K562 (cell line): ENCODE results near the gene CLASP1. TPM values are rescaled to one million over a fixed set of nuclear protein-coding genes. Genes with fewer than 3 reads are reported as not detected.

Source experiments
- ATAC-seq: fragments of 200-7000 bp; cut with Tn5 transposase; 3 replicates; pipeline ENCODE4 v1.9.1; 2020; ENCODE audit warnings: moderate library complexity
- BruUV-seq: library from RNA; stranded (reverse); fragments of 400-500 nt; replicated peaks from 2 replicates; lab custom pipeline; 2021; lab: Mats Ljungman, UMichigan
- CTCF ChIA-PET: fragments of 300-600 bp; formaldehyde crosslinking; extraction: SDS; loops from one replicate; lab custom pipeline; 2021; ENCODE audit warnings: low intra/inter-chr PET ratio; lab: Yijun Ruan, JAX
- POLR2A ChIA-PET: fragments of 300-600, 350-650 bp; sonication (Branson Sonifier 250); formaldehyde crosslinking; extraction: SDS; loops from one replicate; lab custom pipeline; 2021; ENCODE audit warnings: antibody characterized with exemption, inconsistent platforms; lab: Yijun Ruan, JAX
- DNase-seq, 4 experiments: peaks; one replicate each; pipeline versions ENCODE4 v3.0.0 to v3.0.0-alpha.2; 2011 to 2018; ENCODE audit warnings: low spot score in 3 of 4, mixed read lengths in 3 of 4; ENCODE audit errors: extremely low read depth in 1 of 4
- FAIRE-seq: peaks from 2 replicates; lab custom pipeline; 2011; peaks lifted over from hg19 to GRCh38; lab: Jason Lieb, UNC
- H2AFZ ChIP-seq: 2 replicates; pipeline ENCODE4 v1.6.0; 2011; ENCODE audit warnings: low read depth, low read length, control low read depth, inconsistent platforms
- H3K27ac ChIP-seq: fragments of 200-600 bp; 3 replicates; pipeline ENCODE4 v1.8.0; 2011; ENCODE audit warnings: low read depth, mild to moderate bottlenecking, control low read depth, inconsistent platforms, low read length, moderate library complexity, mixed read lengths; ENCODE audit errors: extremely low read depth
- H3K27me3 ChIP-seq, 2 experiments: fragments of 300-600 bp in 1 of 2; 2 replicates in 1 of 2; 3 replicates in 1 of 2; pipeline versions ENCODE4 v1.6.0 to v1.8.0; 2011; ENCODE audit warnings: inconsistent platforms in 2 of 2, low read length in 2 of 2, mild to moderate bottlenecking in 1 of 2, mixed read lengths in 1 of 2, moderate library complexity in 1 of 2; ENCODE audit not compliant: control insufficient read depth in 2 of 2, insufficient read depth in 2 of 2
- H3K36me3 ChIP-seq: fragments of 300-600 bp; 3 replicates; pipeline ENCODE4 v1.8.0; 2011; ENCODE audit warnings: mild to moderate bottlenecking, low read length, inconsistent platforms; ENCODE audit not compliant: control insufficient read depth, insufficient read depth
- H3K4me1 ChIP-seq, 2 experiments: fragments of 200-600 bp in 1 of 2; replicated peaks in 1 of 2; 2 replicates in 1 of 2; 3 replicates in 1 of 2; pipeline versions ENCODE4 v1.5.1 to v1.8.0; 2011; ENCODE audit warnings: inconsistent platforms in 2 of 2, low read length in 2 of 2, mild to moderate bottlenecking in 1 of 2, mixed read lengths in 1 of 2, moderate library complexity in 1 of 2; ENCODE audit not compliant: control insufficient read depth in 2 of 2, insufficient read depth in 2 of 2
- H3K4me2 ChIP-seq: 2 replicates; pipeline ENCODE4 v1.6.1; 2011; ENCODE audit warnings: low read length, control low read depth, inconsistent platforms, mixed read lengths; ENCODE audit not compliant: insufficient read depth
- H3K4me3 ChIP-seq: fragments of 200-600 bp; sonication (generic), shearing (Covaris generic); 2 replicates; pipeline ENCODE4 v1.5.1; 2016; ENCODE audit warnings: control low read depth, inconsistent platforms
- H3K79me2 ChIP-seq: fragments of 200-600 bp; 3 replicates; pipeline ENCODE4 v1.8.0; 2011; ENCODE audit warnings: low read length, inconsistent platforms; ENCODE audit not compliant: control insufficient read depth, insufficient read depth
- H3K9ac ChIP-seq, 2 experiments: 2 replicates each; pipeline versions ENCODE4 v1.6.0 to v1.6.1; 2011; ENCODE audit warnings: low read depth in 2 of 2, low read length in 2 of 2, control low read depth in 1 of 2, inconsistent platforms in 1 of 2, mild to moderate bottlenecking in 1 of 2, mixed read lengths in 1 of 2; ENCODE audit not compliant: insufficient read depth in 1 of 2
- H3K9me1 ChIP-seq: one replicate; pipeline ENCODE4 v1.6.0; 2011; ENCODE audit warnings: inconsistent platforms, mild to moderate bottlenecking, low read length, moderate library complexity; ENCODE audit not compliant: control insufficient read depth, insufficient read depth
- H3K9me3 ChIP-seq: replicated peaks from 2 replicates; pipeline ENCODE4 v1.5.1; 2011; ENCODE audit warnings: low read depth, low read length, inconsistent platforms; ENCODE audit not compliant: control insufficient read depth, insufficient read depth
- H4K20me1 ChIP-seq: replicated peaks from 2 replicates; pipeline ENCODE4 v1.6.1; 2011; ENCODE audit warnings: low read length, inconsistent platforms, mixed read lengths; ENCODE audit not compliant: control insufficient read depth, insufficient read depth
- DMBX1 ChIP-seq: fragments of 250-450 bp; sonication (Bioruptor Pico); IDR thresholded peaks from 2 replicates; pipeline ENCODE4 v1.8.0; 2022; ENCODE audit warnings: inconsistent platforms, mild to moderate bottlenecking, moderate library complexity, borderline replicate concordance
- GATAD2A ChIP-seq: fragments of 450-650 bp; IDR thresholded peaks from 2 replicates; pipeline ENCODE4 v1.6.1; 2017
- TAF15 ChIP-seq: fragments of 200-400 bp; formaldehyde crosslinking; IDR thresholded peaks from 2 replicates; pipeline ENCODE4 v1.6.1; 2017; ENCODE audit warnings: mild to moderate bottlenecking, low read depth, low read length, moderate library complexity
- XRCC3 ChIP-seq: fragments of 450-650 bp; IDR thresholded peaks from 2 replicates; pipeline ENCODE4 v1.6.1; 2017; ENCODE audit warnings: mild to moderate bottlenecking, moderate library complexity
- WGBS: fragments of 100-300 bp; shearing (Covaris generic); methylation state at CpG from one replicate; pipeline ENCODE4 v1.1.6; 2016; ENCODE audit warnings: low coverage, mixed read lengths; ENCODE audit not compliant: insufficient coverage; ENCODE audit errors: missing lambda C conversion rate; 5-methylcytosine and 5-hydroxymethylcytosine counted together
- in situ Hi-C: fragments of 300-500 bp; cut with MboI; formaldehyde crosslinking; loops from 4 replicates; pipeline ENCODE4 v1.15.0; 2018; ENCODE audit warnings: inconsistent platforms, mixed read lengths
- intact Hi-C: fragments of 100-400 bp; cut with micrococcal nuclease; formaldehyde crosslinking; loops from 2 replicates; pipeline ENCODE4 v1.14.2; 2022
- polyA plus RNA-seq, 8 experiments: library from polyadenylated mRNA; depleted of rRNA in 4 of 8; stranded (reverse) in 5 of 8; unstranded in 3 of 8; fragments of >200 nt; fragmentation: Nextera tagmentation in 2 of 8; fragmentation: Illumina TruSeq in 1 of 8; extraction: Ambion mirVana in 2 of 8; extraction: Trizol in 1 of 8; gene quantifications; 2 replicates each; pipeline versions ENCODE4 v1.2.1 to v1.2.3, GENCODE V29; 2011 to 2014; ENCODE audit warnings: inconsistent platforms in 1 of 8, missing spikeins in 1 of 8
- total RNA-seq, 7 experiments: library from RNA; depleted of rRNA in 6 of 7; stranded (reverse); fragments of >200 nt in 6 of 7; fragmentation: Illumina TruSeq in 2 of 7; extraction: Trizol in 2 of 7; gene quantifications; 2 replicates each; pipeline versions ENCODE4 v1.2.1 to v1.2.3, GENCODE V29; 2011 to 2021; ENCODE audit warnings: low replicate concordance in 1 of 7
- TF ChIP-seq, protein P1 (sequence below): fragments of 450-650 bp; IDR thresholded peaks from 2 replicates; pipeline ENCODE4 v1.6.1; 2016; ENCODE audit warnings: mild to moderate bottlenecking, moderate library complexity
- TF ChIP-seq, protein P2 (sequence below), 2 experiments: fragments of 250-450 bp in 1 of 2; fragments of 450-650 bp in 1 of 2; sonication (Bioruptor Pico) in 1 of 2; IDR thresholded peaks; 2 replicates each; pipeline versions ENCODE4 v1.6.1 to v1.8.0; 2016 to 2021; ENCODE audit warnings: mild to moderate bottlenecking in 2 of 2, moderate library complexity in 2 of 2, missing compliant biosample characterization in 1 of 2, missing genetic modification characterization in 1 of 2
- TF ChIP-seq, protein P3 (sequence below): sonication (generic); formaldehyde crosslinking; IDR thresholded peaks from 2 replicates; pipeline ENCODE4 v1.8.0; 2022; ENCODE audit warnings: mild to moderate bottlenecking, missing genetic modification reagents

Gene CLASP1
- total and polyA plus RNA-seq, 9 of the 15 experiments (the other 6 are each of a cell fraction or from before 2014, with no cell fraction given) = 1.7 to 40.3 (median 20.7) TPM

DNA sequence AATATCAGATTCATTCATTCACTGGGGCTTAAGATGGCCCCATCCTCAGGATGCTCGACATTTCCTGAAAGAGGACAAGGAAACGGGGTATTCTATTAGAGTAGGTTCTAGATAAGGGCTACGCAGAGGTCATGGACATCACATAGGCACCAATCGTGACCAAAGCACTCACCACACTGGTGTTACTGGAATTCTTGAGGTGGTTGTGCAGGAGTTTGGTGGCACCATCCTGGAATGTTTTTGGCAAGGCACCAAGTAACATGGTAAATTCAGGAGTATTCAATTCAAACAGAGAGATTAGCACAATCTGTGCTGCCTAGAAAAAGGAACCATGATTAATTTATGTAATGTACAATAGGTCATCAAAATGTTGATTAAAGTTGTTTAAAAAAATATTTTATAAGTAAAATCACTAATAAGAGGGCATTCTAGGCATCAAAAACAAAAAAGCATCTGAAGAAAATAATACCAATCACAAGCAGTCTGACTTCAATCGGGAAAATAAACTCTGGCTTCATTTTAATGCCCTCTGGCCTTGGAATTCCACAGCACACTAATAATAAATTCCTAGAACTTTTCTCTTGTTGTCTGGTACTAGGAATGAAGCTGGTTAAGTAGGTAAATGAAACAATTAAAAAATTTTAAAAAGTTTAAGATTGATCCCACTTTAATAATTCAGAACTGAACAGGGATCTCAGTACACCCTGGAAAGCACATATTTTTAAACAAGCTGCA is 261.5 kb downstream of the CLASP1 start:
- CTCF ChIA-PET = no interaction called here
- peak; percentile 6 for FAIRE-seq
- Histone ChIP-seq H3K79me2 (no peaks in the 10 kb centered on the region), H3K9me3 (no peaks in the 10 kb centered on the region), H3K36me3 (peaks cover 42% of the 10 kb centered on the region), H3K27me3 (no peaks in the 10 kb centered on the region), H3K4me1 (no peaks in the 10 kb centered on the region), H3K9ac (no peak overlapping the region), H2AFZ (no peak overlapping the region), H4K20me1 (no peaks in the 10 kb centered on the region), H3K9me1 (no peaks in the 10 kb centered on the region), H3K27ac (no peak overlapping the region), H3K4me2 (no peak overlapping the region), H3K4me3 (no peak overlapping the region)
- POLR2A ChIA-PET = no interaction called here
- in situ Hi-C loops (no loop called here), intact Hi-C loops (no loop called here)
- no peak for DNase-seq
- ATAC-seq = no peak
- 93% methylated on average over 5 of the region's 5 CpGs for WGBS
- no TSS peak for BruUV-seq
- TF ChIP-seq DMBX1 (CRISPR knock-in tag) = no peak
- TF ChIP-seq, protein P1, sequence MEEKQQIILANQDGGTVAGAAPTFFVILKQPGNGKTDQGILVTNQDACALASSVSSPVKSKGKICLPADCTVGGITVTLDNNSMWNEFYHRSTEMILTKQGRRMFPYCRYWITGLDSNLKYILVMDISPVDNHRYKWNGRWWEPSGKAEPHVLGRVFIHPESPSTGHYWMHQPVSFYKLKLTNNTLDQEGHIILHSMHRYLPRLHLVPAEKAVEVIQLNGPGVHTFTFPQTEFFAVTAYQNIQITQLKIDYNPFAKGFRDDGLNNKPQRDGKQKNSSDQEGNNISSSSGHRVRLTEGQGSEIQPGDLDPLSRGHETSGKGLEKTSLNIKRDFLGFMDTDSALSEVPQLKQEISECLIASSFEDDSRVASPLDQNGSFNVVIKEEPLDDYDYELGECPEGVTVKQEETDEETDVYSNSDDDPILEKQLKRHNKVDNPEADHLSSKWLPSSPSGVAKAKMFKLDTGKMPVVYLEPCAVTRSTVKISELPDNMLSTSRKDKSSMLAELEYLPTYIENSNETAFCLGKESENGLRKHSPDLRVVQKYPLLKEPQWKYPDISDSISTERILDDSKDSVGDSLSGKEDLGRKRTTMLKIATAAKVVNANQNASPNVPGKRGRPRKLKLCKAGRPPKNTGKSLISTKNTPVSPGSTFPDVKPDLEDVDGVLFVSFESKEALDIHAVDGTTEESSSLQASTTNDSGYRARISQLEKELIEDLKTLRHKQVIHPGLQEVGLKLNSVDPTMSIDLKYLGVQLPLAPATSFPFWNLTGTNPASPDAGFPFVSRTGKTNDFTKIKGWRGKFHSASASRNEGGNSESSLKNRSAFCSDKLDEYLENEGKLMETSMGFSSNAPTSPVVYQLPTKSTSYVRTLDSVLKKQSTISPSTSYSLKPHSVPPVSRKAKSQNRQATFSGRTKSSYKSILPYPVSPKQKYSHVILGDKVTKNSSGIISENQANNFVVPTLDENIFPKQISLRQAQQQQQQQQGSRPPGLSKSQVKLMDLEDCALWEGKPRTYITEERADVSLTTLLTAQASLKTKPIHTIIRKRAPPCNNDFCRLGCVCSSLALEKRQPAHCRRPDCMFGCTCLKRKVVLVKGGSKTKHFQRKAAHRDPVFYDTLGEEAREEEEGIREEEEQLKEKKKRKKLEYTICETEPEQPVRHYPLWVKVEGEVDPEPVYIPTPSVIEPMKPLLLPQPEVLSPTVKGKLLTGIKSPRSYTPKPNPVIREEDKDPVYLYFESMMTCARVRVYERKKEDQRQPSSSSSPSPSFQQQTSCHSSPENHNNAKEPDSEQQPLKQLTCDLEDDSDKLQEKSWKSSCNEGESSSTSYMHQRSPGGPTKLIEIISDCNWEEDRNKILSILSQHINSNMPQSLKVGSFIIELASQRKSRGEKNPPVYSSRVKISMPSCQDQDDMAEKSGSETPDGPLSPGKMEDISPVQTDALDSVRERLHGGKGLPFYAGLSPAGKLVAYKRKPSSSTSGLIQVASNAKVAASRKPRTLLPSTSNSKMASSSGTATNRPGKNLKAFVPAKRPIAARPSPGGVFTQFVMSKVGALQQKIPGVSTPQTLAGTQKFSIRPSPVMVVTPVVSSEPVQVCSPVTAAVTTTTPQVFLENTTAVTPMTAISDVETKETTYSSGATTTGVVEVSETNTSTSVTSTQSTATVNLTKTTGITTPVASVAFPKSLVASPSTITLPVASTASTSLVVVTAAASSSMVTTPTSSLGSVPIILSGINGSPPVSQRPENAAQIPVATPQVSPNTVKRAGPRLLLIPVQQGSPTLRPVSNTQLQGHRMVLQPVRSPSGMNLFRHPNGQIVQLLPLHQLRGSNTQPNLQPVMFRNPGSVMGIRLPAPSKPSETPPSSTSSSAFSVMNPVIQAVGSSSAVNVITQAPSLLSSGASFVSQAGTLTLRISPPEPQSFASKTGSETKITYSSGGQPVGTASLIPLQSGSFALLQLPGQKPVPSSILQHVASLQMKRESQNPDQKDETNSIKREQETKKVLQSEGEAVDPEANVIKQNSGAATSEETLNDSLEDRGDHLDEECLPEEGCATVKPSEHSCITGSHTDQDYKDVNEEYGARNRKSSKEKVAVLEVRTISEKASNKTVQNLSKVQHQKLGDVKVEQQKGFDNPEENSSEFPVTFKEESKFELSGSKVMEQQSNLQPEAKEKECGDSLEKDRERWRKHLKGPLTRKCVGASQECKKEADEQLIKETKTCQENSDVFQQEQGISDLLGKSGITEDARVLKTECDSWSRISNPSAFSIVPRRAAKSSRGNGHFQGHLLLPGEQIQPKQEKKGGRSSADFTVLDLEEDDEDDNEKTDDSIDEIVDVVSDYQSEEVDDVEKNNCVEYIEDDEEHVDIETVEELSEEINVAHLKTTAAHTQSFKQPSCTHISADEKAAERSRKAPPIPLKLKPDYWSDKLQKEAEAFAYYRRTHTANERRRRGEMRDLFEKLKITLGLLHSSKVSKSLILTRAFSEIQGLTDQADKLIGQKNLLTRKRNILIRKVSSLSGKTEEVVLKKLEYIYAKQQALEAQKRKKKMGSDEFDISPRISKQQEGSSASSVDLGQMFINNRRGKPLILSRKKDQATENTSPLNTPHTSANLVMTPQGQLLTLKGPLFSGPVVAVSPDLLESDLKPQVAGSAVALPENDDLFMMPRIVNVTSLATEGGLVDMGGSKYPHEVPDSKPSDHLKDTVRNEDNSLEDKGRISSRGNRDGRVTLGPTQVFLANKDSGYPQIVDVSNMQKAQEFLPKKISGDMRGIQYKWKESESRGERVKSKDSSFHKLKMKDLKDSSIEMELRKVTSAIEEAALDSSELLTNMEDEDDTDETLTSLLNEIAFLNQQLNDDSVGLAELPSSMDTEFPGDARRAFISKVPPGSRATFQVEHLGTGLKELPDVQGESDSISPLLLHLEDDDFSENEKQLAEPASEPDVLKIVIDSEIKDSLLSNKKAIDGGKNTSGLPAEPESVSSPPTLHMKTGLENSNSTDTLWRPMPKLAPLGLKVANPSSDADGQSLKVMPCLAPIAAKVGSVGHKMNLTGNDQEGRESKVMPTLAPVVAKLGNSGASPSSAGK = no peak
- no peak for TF ChIP-seq TAF15
- TF ChIP-seq GATAD2A = no peak
- TF ChIP-seq XRCC3 = no peak
- TF ChIP-seq, protein P2, sequence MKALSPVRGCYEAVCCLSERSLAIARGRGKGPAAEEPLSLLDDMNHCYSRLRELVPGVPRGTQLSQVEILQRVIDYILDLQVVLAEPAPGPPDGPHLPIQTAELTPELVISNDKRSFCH (CRISPR knock-in tag; IDR thresholded peaks at IDR 0.05) = no peak
- TF ChIP-seq, protein P2 (tag; IDR thresholded peaks at IDR 0.05) = no peak
- TF ChIP-seq, protein P3, sequence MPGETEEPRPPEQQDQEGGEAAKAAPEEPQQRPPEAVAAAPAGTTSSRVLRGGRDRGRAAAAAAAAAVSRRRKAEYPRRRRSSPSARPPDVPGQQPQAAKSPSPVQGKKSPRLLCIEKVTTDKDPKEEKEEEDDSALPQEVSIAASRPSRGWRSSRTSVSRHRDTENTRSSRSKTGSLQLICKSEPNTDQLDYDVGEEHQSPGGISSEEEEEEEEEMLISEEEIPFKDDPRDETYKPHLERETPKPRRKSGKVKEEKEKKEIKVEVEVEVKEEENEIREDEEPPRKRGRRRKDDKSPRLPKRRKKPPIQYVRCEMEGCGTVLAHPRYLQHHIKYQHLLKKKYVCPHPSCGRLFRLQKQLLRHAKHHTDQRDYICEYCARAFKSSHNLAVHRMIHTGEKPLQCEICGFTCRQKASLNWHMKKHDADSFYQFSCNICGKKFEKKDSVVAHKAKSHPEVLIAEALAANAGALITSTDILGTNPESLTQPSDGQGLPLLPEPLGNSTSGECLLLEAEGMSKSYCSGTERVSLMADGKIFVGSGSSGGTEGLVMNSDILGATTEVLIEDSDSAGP = no peak
